ENCODE results near the gene GDPD3. TPM values are rescaled to one million over a fixed set of nuclear protein-coding genes. Genes with fewer than 3 reads are reported as not detected.

Gene GDPD3
- total RNA-seq, 1 donor from 2014 or later: 6.9 TPM

- no peak overlapping the region for H3K4me3 ChIP-seq
- no peaks in the 10 kb centered on the region for H3K36me3 ChIP-seq
- TF ChIP-seq POLR2A (IDR thresholded peaks at IDR 0.05): no peak
- TF ChIP-seq CTCF (IDR thresholded peaks at IDR 0.05): no peak
- no peak for TF ChIP-seq POLR2AphosphoS5 (IDR thresholded peaks at IDR 0.05; ENCODE audit: insufficient read depth in 1 of 2, low read depth in 1 of 2)
- H3K27me3 ChIP-seq: no peaks in the 10 kb centered on the region
- H3K4me1 ChIP-seq: no peaks in the 10 kb centered on the region
- H3K27ac ChIP-seq: no peak overlapping the region
- no peak for DNase-seq (ENCODE audit: extremely low spot score in 2 of 2)
- intact Hi-C loops (cut with DNase I): no loop called here
- H3K9me3 ChIP-seq: no peaks in the 10 kb centered on the region
These were observed 30.0 kb upstream of the GDPD3 start for GRCh38 chr16:30143347-30143702.

GRCh38 chr16:30142672-30143346 is 29.5 kb upstream of the GDPD3 start:
- Histone ChIP-seq H3K36me3 (no peaks in the 10 kb centered on the region), H3K27me3 (no peaks in the 10 kb centered on the region), H3K27ac (no peak overlapping the region), H3K9me3 (no peaks in the 10 kb centered on the region), H3K4me3 (no peak overlapping the region), H3K4me1 (no peaks in the 10 kb centered on the region)
- DNase-seq (ENCODE audit: extremely low spot score in 2 of 2): no peak
- TF ChIP-seq POLR2A (IDR thresholded peaks at IDR 0.05) (no peak), CTCF (IDR thresholded peaks at IDR 0.05) (no peak), POLR2AphosphoS5 (IDR thresholded peaks at IDR 0.05; ENCODE audit: insufficient read depth in 1 of 2, low read depth in 1 of 2) (no peak)
- intact Hi-C loops (cut with DNase I): no loop called here

- intact Hi-C loops (cut with DNase I): no loop called here
- Histone ChIP-seq H3K27ac (no peak overlapping the region), H3K4me1 (no peaks in the 10 kb centered on the region), H3K9me3 (no peaks in the 10 kb centered on the region), H3K36me3 (no peaks in the 10 kb centered on the region), H3K4me3 (no peak overlapping the region), H3K27me3 (no peaks in the 10 kb centered on the region)
- DNase-seq (ENCODE audit: extremely low spot score in 2 of 2): no peak
- TF ChIP-seq POLR2AphosphoS5 (IDR thresholded peaks at IDR 0.05; ENCODE audit: insufficient read depth in 1 of 2, low read depth in 1 of 2) (no peak), POLR2A (IDR thresholded peaks at IDR 0.05) (no peak), CTCF (IDR thresholded peaks at IDR 0.05) (no peak)
These were observed 28.4 kb upstream of the GDPD3 start for GRCh38 chr16:30141750-30142149.

GRCh38 chr16:30139583-30140481 is 26.5 kb upstream of the GDPD3 start:
- intact Hi-C loops (cut with DNase I): no loop called here

More at GRCh38 chr16:30139583-30140481, 26.5 kb upstream of the GDPD3 start:
- TF ChIP-seq POLR2A (IDR thresholded peaks at IDR 0.05) (no peak), POLR2AphosphoS5 (IDR thresholded peaks at IDR 0.05; ENCODE audit: insufficient read depth in 1 of 2, low read depth in 1 of 2) (no peak), CTCF (IDR thresholded peaks at IDR 0.05) (no peak)
- Histone ChIP-seq H3K4me1 (no peaks in the 10 kb centered on the region), H3K36me3 (no peaks in the 10 kb centered on the region), H3K27ac (no peak overlapping the region), H3K4me3 (no peak overlapping the region), H3K27me3 (no peaks in the 10 kb centered on the region), H3K9me3 (no peaks in the 10 kb centered on the region)
- DNase-seq (ENCODE audit: extremely low spot score in 2 of 2): no peak

All from vagina (tissue), 2 donors.